HEK293 (cell line): ENCODE data around the gene MEIKIN.
"Not testable (repeated sequence)": the region's sequence is repeated elsewhere in the genome, so short reads cannot be mapped to it uniquely, and the experiment has no call there.

Source experiments
- CTCF ChIA-PET: fragments of 350-600 bp; formaldehyde crosslinking; extraction: SDS; loops from one replicate; lab custom pipeline; 2021; ENCODE audit warnings: antibody characterized with exemption; lab: Yijun Ruan, JAX
- POLR2A ChIA-PET: fragments of 300-600 bp; formaldehyde crosslinking; extraction: SDS; loops from one replicate; lab custom pipeline; 2020; ENCODE audit warnings: antibody characterized with exemption, inconsistent platforms; lab: Yijun Ruan, JAX
- H3K27ac ChIP-seq: fragments of 200-500 bp; sonication (Bioruptor generic); 2 replicates; pipeline ENCODE4 v1.5.1; 2014; ENCODE audit warnings: low read depth, low read length, control low read depth, inconsistent platforms; ENCODE audit errors: extremely low read depth
- H3K36me3 ChIP-seq, 2 experiments: fragments of 200-500 bp in 1 of 2; sonication (Bioruptor generic) in 1 of 2; 1 replicate in 1 of 2; 2 replicates in 1 of 2; pipeline ENCODE4 v1.5.1; 2014 to 2017; ENCODE audit warnings: inconsistent platforms in 2 of 2, low read length in 2 of 2; ENCODE audit not compliant: control insufficient read depth in 2 of 2, insufficient read depth in 1 of 2
- H3K4me1 ChIP-seq: fragments of 200-500 bp; sonication (Bioruptor generic); 2 replicates; pipeline ENCODE4 v1.5.1; 2014; ENCODE audit warnings: mild to moderate bottlenecking, low read length, inconsistent platforms; ENCODE audit not compliant: control insufficient read depth, insufficient read depth
- H3K4me3 ChIP-seq: 2 replicates; pipeline ENCODE4 v1.5.1; 2011; ENCODE audit warnings: low read depth, mild to moderate bottlenecking, control low read depth, low read length, moderate library complexity
- H3K9me3 ChIP-seq: fragments of 200-500 bp; sonication (Bioruptor generic); 2 replicates; pipeline ENCODE4 v1.5.1; 2014; ENCODE audit warnings: low read depth, low read length, inconsistent platforms; ENCODE audit not compliant: control insufficient read depth, insufficient read depth
- GLIS2 ChIP-seq: fragments of 450-650 bp; formaldehyde crosslinking; IDR thresholded peaks from 2 replicates; pipeline ENCODE4 v1.5.1; 2016; ENCODE audit warnings: missing biosample characterization, missing genetic modification characterization
- KLF9 ChIP-seq: fragments of 450-650 bp; formaldehyde crosslinking; IDR thresholded peaks from 2 replicates; pipeline ENCODE4 v1.5.1; 2016; ENCODE audit warnings: missing biosample characterization, missing genetic modification characterization, low read depth
- MEIS1 ChIP-seq: sonication (generic); formaldehyde crosslinking; IDR thresholded peaks from 2 replicates; pipeline ENCODE4 v1.8.1; 2022; ENCODE audit warnings: missing genetic modification reagents, mild to moderate bottlenecking, borderline replicate concordance
- MYNN ChIP-seq: fragments of 450-650 bp; formaldehyde crosslinking; IDR thresholded peaks from 2 replicates; pipeline ENCODE4 v1.5.1; 2016; ENCODE audit warnings: missing biosample characterization, missing genetic modification characterization, borderline replicate concordance
- ZBTB20 ChIP-seq: fragments of 450-650 bp; formaldehyde crosslinking; IDR thresholded peaks from 2 replicates; pipeline ENCODE4 v1.5.1; 2016; ENCODE audit warnings: missing biosample characterization, missing genetic modification characterization
- ZFHX2 ChIP-seq: fragments of 450-650 bp; formaldehyde crosslinking; conservative IDR thresholded peaks from 2 replicates; pipeline ENCODE4 v1.5.1; 2016; ENCODE audit warnings: missing biosample characterization, missing genetic modification characterization
- ZFP3 ChIP-seq: fragments of 450-650 bp; formaldehyde crosslinking; IDR thresholded peaks from 2 replicates; pipeline ENCODE4 v1.5.1; 2016; ENCODE audit warnings: low read depth, missing biosample characterization, missing genetic modification characterization
- ZFP69B ChIP-seq: fragments of 450-650 bp; formaldehyde crosslinking; IDR thresholded peaks from 2 replicates; pipeline ENCODE4 v1.5.1; 2016; ENCODE audit warnings: missing biosample characterization, missing genetic modification characterization
- ZNF146 ChIP-seq: fragments of 450-650 bp; formaldehyde crosslinking; IDR thresholded peaks from 2 replicates; pipeline ENCODE4 v1.5.1; 2016; ENCODE audit warnings: missing biosample characterization, missing genetic modification characterization
- ZNF24 ChIP-seq: fragments of 450-650 bp; formaldehyde crosslinking; IDR thresholded peaks from 2 replicates; pipeline ENCODE4 v1.5.1; 2016; ENCODE audit warnings: missing biosample characterization, missing genetic modification characterization
- ZNF266 ChIP-seq: fragments of 450-650 bp; formaldehyde crosslinking; IDR thresholded peaks from 2 replicates; pipeline ENCODE4 v1.5.1; 2016; ENCODE audit warnings: missing biosample characterization, missing genetic modification characterization, low read depth
- ZNF324 ChIP-seq: fragments of 450-650 bp; formaldehyde crosslinking; IDR thresholded peaks from 2 replicates; pipeline ENCODE4 v1.5.1; 2016; ENCODE audit warnings: missing biosample characterization, missing genetic modification characterization
- ZNF416 ChIP-seq: fragments of 450-650 bp; formaldehyde crosslinking; IDR thresholded peaks from 2 replicates; pipeline ENCODE4 v1.5.1; 2016; ENCODE audit warnings: missing biosample characterization, missing genetic modification characterization
- ZNF510 ChIP-seq: fragments of 450-650 bp; formaldehyde crosslinking; IDR thresholded peaks from 2 replicates; pipeline ENCODE4 v1.5.1; 2018; ENCODE audit warnings: mild to moderate bottlenecking, missing genetic modification characterization, missing biosample characterization; ENCODE audit not compliant: insufficient replicate concordance
- ZNF548 ChIP-seq: fragments of 450-650 bp; formaldehyde crosslinking; IDR thresholded peaks from 2 replicates; pipeline ENCODE4 v1.5.1; 2016; ENCODE audit warnings: missing biosample characterization, missing genetic modification characterization
- ZNF549 ChIP-seq: fragments of 450-650 bp; IDR thresholded peaks from 2 replicates; pipeline ENCODE4 v1.5.1; 2018; ENCODE audit warnings: missing biosample characterization, missing genetic modification characterization, mild to moderate bottlenecking, inconsistent platforms, moderate library complexity
- TF ChIP-seq, protein P1 (sequence below): fragments of 450-650 bp; formaldehyde crosslinking; IDR thresholded peaks from 2 replicates; pipeline ENCODE4 v1.5.1; 2017; ENCODE audit warnings: missing biosample characterization, missing genetic modification characterization
- TF ChIP-seq, protein P2 (sequence below): fragments of 450-650 bp; formaldehyde crosslinking; IDR thresholded peaks from 2 replicates; pipeline ENCODE4 v1.5.1; 2016; ENCODE audit warnings: missing biosample characterization, missing genetic modification characterization
- TF ChIP-seq, protein P3 (sequence below): fragments of 450-650 bp; formaldehyde crosslinking; IDR thresholded peaks from 2 replicates; pipeline ENCODE4 v1.5.1; 2016; ENCODE audit warnings: missing biosample characterization, missing genetic modification characterization
- TF ChIP-seq, protein P4 (sequence below): fragments of 450-650 bp; formaldehyde crosslinking; IDR thresholded peaks from 2 replicates; pipeline ENCODE4 v1.5.1; 2016; ENCODE audit warnings: missing biosample characterization, missing genetic modification characterization

The MEIKIN gene

DNA sequence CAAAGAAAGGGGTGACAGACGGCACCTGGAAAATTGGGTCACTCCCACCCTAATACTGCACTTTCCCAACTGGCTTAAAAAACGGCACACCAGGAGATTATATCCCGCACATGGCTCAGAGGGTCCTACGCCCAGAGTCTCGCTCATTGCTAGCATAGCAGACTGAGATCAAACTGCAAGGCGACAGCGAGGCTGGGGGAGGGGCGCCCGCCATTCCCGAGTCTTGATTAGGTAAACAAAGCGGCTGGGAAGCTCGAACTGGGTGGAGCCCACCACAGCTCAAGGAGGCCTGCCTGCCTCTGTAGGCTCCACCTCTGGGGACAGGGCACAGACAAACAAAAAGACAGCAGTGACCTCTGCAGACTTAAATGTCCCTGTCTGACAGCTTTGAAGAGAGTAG is 74.2 kb downstream of the MEIKIN start:
- CTCF ChIA-PET, POLR2A ChIA-PET, H3K4me1 ChIP-seq, H3K27ac ChIP-seq, H3K9me3 ChIP-seq, H3K4me3 ChIP-seq, H3K36me3 ChIP-seq: not testable (repeated sequence)

DNA sequence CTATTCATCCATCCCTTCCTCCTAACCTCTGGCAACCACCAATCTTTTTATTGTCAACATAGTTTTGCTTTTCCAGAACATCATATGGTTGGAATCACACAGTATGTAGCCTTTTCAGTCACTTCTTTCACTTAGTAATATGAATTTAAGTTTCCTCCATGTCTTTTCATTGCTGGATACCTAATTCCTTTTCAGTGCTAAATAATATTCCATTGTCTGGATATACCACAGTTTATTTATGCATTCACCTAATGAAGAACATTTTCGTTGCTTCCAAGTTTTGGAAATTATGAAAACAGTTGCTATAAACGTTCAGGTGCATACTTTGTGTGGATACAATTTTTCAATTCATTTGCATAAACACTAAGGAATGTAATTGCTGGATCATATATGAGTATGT is 77.9 kb downstream of the MEIKIN start:
- POLR2A ChIA-PET: no interaction called here
- peak; percentile 73 for TF ChIP-seq ZNF146 (tag by site-specific recombination)
- TF ChIP-seq, protein P1, sequence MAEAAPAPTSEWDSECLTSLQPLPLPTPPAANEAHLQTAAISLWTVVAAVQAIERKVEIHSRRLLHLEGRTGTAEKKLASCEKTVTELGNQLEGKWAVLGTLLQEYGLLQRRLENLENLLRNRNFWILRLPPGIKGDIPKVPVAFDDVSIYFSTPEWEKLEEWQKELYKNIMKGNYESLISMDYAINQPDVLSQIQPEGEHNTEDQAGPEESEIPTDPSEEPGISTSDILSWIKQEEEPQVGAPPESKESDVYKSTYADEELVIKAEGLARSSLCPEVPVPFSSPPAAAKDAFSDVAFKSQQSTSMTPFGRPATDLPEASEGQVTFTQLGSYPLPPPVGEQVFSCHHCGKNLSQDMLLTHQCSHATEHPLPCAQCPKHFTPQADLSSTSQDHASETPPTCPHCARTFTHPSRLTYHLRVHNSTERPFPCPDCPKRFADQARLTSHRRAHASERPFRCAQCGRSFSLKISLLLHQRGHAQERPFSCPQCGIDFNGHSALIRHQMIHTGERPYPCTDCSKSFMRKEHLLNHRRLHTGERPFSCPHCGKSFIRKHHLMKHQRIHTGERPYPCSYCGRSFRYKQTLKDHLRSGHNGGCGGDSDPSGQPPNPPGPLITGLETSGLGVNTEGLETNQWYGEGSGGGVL (tag by site-specific recombination): no peak

DNA sequence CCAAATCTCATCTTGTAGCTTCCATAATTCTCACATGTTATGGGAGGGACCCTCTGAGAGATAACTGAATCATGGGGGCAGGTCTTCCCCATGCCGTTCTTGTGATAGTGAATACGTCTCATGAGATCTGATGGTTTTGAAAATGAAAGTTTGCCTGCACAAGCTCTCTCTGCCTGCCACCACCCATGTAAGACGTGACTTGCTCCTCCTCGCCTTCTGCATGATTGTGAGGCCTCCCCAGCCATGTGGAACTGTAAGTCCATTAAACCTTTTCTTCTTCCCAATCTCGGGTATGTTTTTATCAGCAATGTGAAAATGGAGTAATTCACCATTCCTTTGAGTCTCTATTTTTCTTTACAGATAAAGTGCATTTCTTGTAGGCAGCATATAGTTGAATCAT is 81.8 kb downstream of the MEIKIN start:
- H3K27ac ChIP-seq: no peak overlapping the region
- TF ChIP-seq GLIS2 (tag by site-specific recombination) (no peak), ZNF548 (tag by site-specific recombination) (no peak), ZNF24 (tag by site-specific recombination) (no peak)
- no peaks in the 10 kb centered on the region for H3K36me3 ChIP-seq
- H3K4me3 ChIP-seq: no peak overlapping the region
- no peaks in the 10 kb centered on the region for H3K9me3 ChIP-seq
- H3K4me1 ChIP-seq: no peaks in the 10 kb centered on the region
- ChIA-PET POLR2A (interaction anchor here (0.7 kb wide), 1 partner anchor 764 kb away, joined by 3 read pairs; no protein-coding TSS in a partner anchor), CTCF (no interaction called here)

More for the DNA sequence above, 77.9 kb downstream of the MEIKIN start:
- Histone ChIP-seq H3K27ac (no peak overlapping the region), H3K9me3 (no peaks in the 10 kb centered on the region), H3K36me3 (no peaks in the 10 kb centered on the region), H3K4me3 (no peak overlapping the region), H3K4me1 (no peaks in the 10 kb centered on the region)
- CTCF ChIA-PET: no interaction called here

DNA sequence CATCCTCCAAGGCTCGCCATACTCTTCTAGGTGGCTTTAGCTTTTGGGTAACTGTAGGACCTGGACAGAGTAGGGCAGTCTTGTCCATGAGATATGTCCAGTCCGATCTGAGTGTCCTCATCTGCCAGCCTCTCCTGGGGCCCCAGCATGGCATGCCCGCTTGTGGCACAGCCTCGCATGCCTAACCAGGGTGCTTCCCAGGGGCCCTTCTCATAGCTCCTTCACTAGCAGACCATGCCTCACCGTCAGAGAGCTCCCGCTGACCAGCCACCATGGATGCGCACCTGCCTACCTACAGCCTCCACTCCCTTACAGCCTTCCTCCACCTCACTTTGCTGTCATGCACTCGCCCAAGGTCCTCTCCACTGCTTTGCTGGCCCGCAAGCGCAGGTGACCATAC is 88.1 kb downstream of the MEIKIN start:
- H3K27ac ChIP-seq: no peak overlapping the region
- ChIA-PET CTCF (no interaction called here), POLR2A (no interaction called here)
- H3K4me1 ChIP-seq: no peaks in the 10 kb centered on the region
- H3K4me3 ChIP-seq: no peak overlapping the region
- H3K36me3 ChIP-seq: no peaks in the 10 kb centered on the region
- no peaks in the 10 kb centered on the region for H3K9me3 ChIP-seq
- TF ChIP-seq ZFP69B (tag by site-specific recombination): no peak
- no peak for TF ChIP-seq KLF9 (tag by site-specific recombination)
- no peak for TF ChIP-seq ZNF549 (tag by site-specific recombination)
- TF ChIP-seq ZBTB20 (tag by site-specific recombination): no peak
- TF ChIP-seq, protein P2, sequence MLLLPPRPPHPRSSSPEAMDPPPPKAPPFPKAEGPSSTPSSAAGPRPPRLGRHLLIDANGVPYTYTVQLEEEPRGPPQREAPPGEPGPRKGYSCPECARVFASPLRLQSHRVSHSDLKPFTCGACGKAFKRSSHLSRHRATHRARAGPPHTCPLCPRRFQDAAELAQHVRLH (tag by site-specific recombination): no peak
- TF ChIP-seq MEIS1 (CRISPR knock-in tag): no peak
- TF ChIP-seq ZFP3 (tag by site-specific recombination): no peak
- no peak for TF ChIP-seq MYNN (tag by site-specific recombination)
- TF ChIP-seq ZFHX2: no peak
- TF ChIP-seq ZNF266: no peak
- no peak for TF ChIP-seq ZNF510
- TF ChIP-seq, protein P3, sequence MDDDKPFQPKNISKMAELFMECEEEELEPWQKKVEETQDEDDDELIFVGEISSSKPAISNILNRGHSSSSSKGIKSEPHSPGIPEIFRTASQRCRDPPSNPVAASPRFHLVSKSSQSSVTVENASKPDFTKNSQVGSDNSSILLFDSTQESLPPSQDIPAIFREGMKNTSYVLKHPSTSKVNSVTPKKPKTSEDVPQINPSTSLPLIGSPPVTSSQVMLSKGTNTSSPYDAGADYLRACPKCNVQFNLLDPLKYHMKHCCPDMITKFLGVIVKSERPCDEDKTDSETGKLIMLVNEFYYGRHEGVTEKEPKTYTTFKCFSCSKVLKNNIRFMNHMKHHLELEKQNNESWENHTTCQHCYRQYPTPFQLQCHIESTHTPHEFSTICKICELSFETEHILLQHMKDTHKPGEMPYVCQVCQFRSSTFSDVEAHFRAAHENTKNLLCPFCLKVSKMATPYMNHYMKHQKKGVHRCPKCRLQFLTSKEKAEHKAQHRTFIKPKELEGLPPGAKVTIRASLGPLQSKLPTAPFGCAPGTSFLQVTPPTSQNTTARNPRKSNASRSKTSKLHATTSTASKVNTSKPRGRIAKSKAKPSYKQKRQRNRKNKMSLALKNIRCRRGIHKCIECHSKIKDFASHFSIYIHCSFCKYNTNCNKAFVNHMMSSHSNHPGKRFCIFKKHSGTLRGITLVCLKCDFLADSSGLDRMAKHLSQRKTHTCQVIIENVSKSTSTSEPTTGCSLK (tag by site-specific recombination): no peak
- no peak for TF ChIP-seq ZNF324 (tag by site-specific recombination)
- TF ChIP-seq ZNF416 (tag by site-specific recombination): no peak
- TF ChIP-seq, protein P4, sequence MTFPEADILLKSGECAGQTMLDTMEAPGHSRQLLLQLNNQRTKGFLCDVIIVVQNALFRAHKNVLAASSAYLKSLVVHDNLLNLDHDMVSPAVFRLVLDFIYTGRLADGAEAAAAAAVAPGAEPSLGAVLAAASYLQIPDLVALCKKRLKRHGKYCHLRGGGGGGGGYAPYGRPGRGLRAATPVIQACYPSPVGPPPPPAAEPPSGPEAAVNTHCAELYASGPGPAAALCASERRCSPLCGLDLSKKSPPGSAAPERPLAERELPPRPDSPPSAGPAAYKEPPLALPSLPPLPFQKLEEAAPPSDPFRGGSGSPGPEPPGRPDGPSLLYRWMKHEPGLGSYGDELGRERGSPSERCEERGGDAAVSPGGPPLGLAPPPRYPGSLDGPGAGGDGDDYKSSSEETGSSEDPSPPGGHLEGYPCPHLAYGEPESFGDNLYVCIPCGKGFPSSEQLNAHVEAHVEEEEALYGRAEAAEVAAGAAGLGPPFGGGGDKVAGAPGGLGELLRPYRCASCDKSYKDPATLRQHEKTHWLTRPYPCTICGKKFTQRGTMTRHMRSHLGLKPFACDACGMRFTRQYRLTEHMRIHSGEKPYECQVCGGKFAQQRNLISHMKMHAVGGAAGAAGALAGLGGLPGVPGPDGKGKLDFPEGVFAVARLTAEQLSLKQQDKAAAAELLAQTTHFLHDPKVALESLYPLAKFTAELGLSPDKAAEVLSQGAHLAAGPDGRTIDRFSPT (tag by site-specific recombination): no peak
